ENCODE results near the gene KCNMB1.
A peak's percentile ranks its signal among the peaks of the same experiment; 100 is the strongest.

GRCh38 chr5:170411100-170411499 is 21.9 kb upstream of the KCNMB1 start:
- TF ChIP-seq TP53 (CRISPR knock-in tag; IDR thresholded peaks at IDR 0.05) = no peak
- 0 out of 2 replicates have a peak, but pooled peaks have one; percentile 32 for TF ChIP-seq CTCF (IDR thresholded peaks at IDR 0.05)
- TF ChIP-seq ATF2 (CRISPR knock-in tag; IDR thresholded peaks at IDR 0.05; ENCODE audit: borderline replicate concordance, low read depth) = no peak
- TF ChIP-seq ZBTB43 (CRISPR knock-in tag; IDR thresholded peaks at IDR 0.05) = no peak
- TF ChIP-seq SP1 (CRISPR knock-in tag; conservative IDR thresholded peaks at IDR 0.05) = no peak
- TF ChIP-seq CREB1 (CRISPR knock-in tag; IDR thresholded peaks at IDR 0.05) = no peak
